Mesendoderm (in vitro differentiated cells): Measurements from ENCODE around the gene ACTBL2.

ENCODE experiments used
- DNase-seq: peaks from one replicate; pipeline ENCODE4 v3.0.0; 2013
- H2AK5ac ChIP-seq: 2 replicates; pipeline ENCODE4 v1.6.1; 2013; ENCODE audit warnings: low read length, inconsistent platforms
- H2BK120ac ChIP-seq: 2 replicates; pipeline ENCODE4 v1.6.1; 2013; ENCODE audit warnings: low read depth, mild to moderate bottlenecking, low read length, moderate library complexity, mixed read lengths
- H2BK15ac ChIP-seq: replicated peaks from 2 replicates; pipeline ENCODE4 v1.6.1; 2013; ENCODE audit warnings: low read depth, mild to moderate bottlenecking, moderate library complexity
- H2BK5ac ChIP-seq: 2 replicates; pipeline ENCODE4 v1.6.1; 2013; ENCODE audit warnings: low read length, inconsistent platforms
- H3K18ac ChIP-seq: 2 replicates; pipeline ENCODE4 v1.6.1; 2013; ENCODE audit warnings: mild to moderate bottlenecking, low read length, mixed read lengths
- H3K23ac ChIP-seq: one replicate; pipeline ENCODE4 v1.6.1; 2013; ENCODE audit warnings: low read length
- H3K27ac ChIP-seq: 2 replicates; pipeline ENCODE4 v1.5.1; 2013; ENCODE audit warnings: low read depth, mild to moderate bottlenecking, inconsistent platforms, low read length, moderate library complexity
- H3K27me3 ChIP-seq: 2 replicates; pipeline ENCODE4 v1.6.1; 2013; ENCODE audit warnings: low read length, control low read depth, mild to moderate bottlenecking, inconsistent platforms; ENCODE audit not compliant: insufficient read depth, poor library complexity
- H3K36me3 ChIP-seq: 2 replicates; pipeline ENCODE4 v1.6.1; 2013; ENCODE audit warnings: low read length, inconsistent platforms; ENCODE audit not compliant: control insufficient read depth, insufficient read depth
- H3K4ac ChIP-seq: one replicate; pipeline ENCODE4 v1.6.1; 2013; ENCODE audit warnings: low read depth, mild to moderate bottlenecking, low read length, moderate library complexity
- H3K4me1 ChIP-seq: 2 replicates; pipeline ENCODE4 v1.6.1; 2013; ENCODE audit warnings: low read depth, low read length, inconsistent platforms; ENCODE audit not compliant: control insufficient read depth
- H3K4me2 ChIP-seq: 2 replicates; pipeline ENCODE4 v1.6.1; 2013; ENCODE audit warnings: low read length
- H3K4me3 ChIP-seq: 2 replicates; pipeline ENCODE4 v1.5.1; 2013; ENCODE audit warnings: mild to moderate bottlenecking, low read length
- H3K56ac ChIP-seq: one replicate; pipeline ENCODE4 v1.6.1; 2013; ENCODE audit warnings: low read length
- H3K79me1 ChIP-seq: 2 replicates; pipeline ENCODE4 v1.6.1; 2013; ENCODE audit warnings: low read length, inconsistent platforms
- H3K79me2 ChIP-seq: 2 replicates; pipeline ENCODE4 v1.6.1; 2013; ENCODE audit warnings: mild to moderate bottlenecking, low read length; ENCODE audit not compliant: control insufficient read depth, insufficient read depth
- H3K9ac ChIP-seq: 2 replicates; pipeline ENCODE4 v1.6.1; 2013; ENCODE audit warnings: low read length, inconsistent platforms
- H4K5ac ChIP-seq: one replicate; pipeline ENCODE4 v1.6.1; 2013; ENCODE audit warnings: low read length
- H4K8ac ChIP-seq: one replicate; pipeline ENCODE4 v1.6.1; 2013; ENCODE audit warnings: low read depth, mild to moderate bottlenecking, control low read depth, low read length, moderate library complexity
- WGBS: extraction: QIAGEN DNeasy Blood & Tissue Kit; methylation state at CpG from one replicate; pipeline ENCODE4 v1.1.7; 2013; ENCODE audit warnings: low lambda C conversion rate, missing lambda C conversion rate; ENCODE audit not compliant: insufficient coverage; ENCODE audit errors: extremely low coverage; 5-methylcytosine and 5-hydroxymethylcytosine counted together

Gene ACTBL2

DNA sequence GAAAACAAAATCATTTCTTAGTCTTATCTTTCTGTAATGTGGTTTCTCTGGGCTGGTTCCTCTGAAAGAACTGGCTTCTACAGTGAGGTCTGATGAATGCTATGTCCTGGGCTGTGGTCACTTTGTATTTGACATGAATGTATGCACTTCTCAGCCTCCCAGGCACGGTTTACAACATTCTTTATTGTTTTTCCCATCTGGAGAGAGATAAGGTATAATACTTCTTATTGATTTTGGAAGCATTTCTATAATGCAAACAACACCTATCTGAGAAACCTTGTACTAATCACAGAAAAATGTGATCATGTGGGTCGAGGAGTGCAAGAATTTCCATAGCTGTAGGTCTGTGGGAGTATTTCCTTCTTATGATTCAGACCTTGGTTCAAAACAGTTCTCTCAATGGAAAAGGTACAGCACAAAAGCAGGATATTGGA lies 46.9 kb downstream of the ACTBL2 start:
- Histone ChIP-seq H2BK120ac (no peak overlapping the region), H3K18ac (no peak overlapping the region), H3K23ac (no peak overlapping the region), H2AK5ac (no peak overlapping the region), H3K56ac (no peak overlapping the region), H3K4ac (no peak overlapping the region), H3K27ac (no peak overlapping the region), H4K5ac (no peak overlapping the region), H2BK15ac (no peak overlapping the region), H3K79me2 (no peaks in the 10 kb centered on the region), H3K9ac (no peak overlapping the region), H3K79me1 (no peaks in the 10 kb centered on the region), H3K4me3 (no peak overlapping the region), H3K27me3 (no peaks in the 10 kb centered on the region), H3K4me2 (no peak overlapping the region), H2BK5ac (no peak overlapping the region), H3K36me3 (no peaks in the 10 kb centered on the region), H3K4me1 (no peaks in the 10 kb centered on the region), H4K8ac (no peak overlapping the region)
- no CpG with 5 or more reads among the region's 2 CpGs for WGBS
- no peak for DNase-seq

DNA sequence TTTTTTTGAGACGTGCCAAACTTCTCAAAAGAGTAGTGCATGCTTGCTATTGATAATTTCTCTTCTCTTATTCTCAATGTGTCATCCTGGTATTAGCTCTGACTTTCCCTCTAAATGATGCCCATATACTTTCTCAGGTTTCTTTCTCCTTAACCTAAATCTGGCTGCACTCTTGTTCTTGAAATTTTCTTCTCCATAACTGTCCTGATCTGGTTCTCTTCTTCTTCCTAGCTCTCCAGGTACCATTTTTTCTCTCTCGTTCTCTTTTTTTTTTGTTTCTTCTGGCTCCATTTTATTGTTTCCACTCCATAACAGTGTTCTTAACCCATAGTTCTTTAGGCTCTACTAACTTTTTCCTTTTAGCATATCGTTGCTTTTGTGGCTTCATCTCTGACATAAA lies 47.9 kb downstream of the ACTBL2 start:
- no CpG with 5 or more reads among the region's 3 CpGs for WGBS
- Histone ChIP-seq H3K4me2 (no peak overlapping the region), H3K79me2 (no peaks in the 10 kb centered on the region), H3K23ac (no peak overlapping the region), H3K4me1 (no peaks in the 10 kb centered on the region), H4K5ac (no peak overlapping the region), H3K36me3 (no peaks in the 10 kb centered on the region), H3K9ac (no peak overlapping the region), H2BK5ac (no peak overlapping the region), H3K18ac (no peak overlapping the region), H3K27ac (no peak overlapping the region), H3K27me3 (no peaks in the 10 kb centered on the region), H2BK15ac (no peak overlapping the region), H3K56ac (no peak overlapping the region), H2BK120ac (no peak overlapping the region), H3K4me3 (no peak overlapping the region), H3K79me1 (no peaks in the 10 kb centered on the region), H2AK5ac (no peak overlapping the region), H3K4ac (no peak overlapping the region), H4K8ac (no peak overlapping the region)
- DNase-seq, result no peak

DNA sequence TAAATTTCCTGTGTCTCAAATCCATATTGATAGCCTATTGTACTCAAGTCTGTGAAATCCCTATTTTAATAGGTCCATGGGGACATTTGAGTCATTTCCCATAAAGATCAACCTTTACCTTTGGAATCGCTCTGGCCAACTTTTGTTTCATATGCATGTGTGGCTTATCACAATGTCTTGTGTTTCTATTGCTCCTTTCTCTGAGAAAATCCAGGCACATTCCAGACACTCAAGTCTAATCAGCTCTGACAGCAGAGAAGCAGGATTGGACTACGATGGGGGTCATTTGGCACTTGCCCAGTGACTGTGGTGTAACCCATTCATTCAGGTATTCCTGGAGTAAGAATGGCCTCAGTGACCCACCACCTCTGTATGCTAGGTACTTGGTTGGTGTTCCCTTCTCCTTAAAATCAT lies 48.4 kb downstream of the ACTBL2 start:
- no CpG with 5 or more reads among the region's 2 CpGs for WGBS
- Histone ChIP-seq H2AK5ac (no peak overlapping the region), H2BK120ac (no peak overlapping the region), H3K9ac (no peak overlapping the region), H4K8ac (no peak overlapping the region), H3K79me2 (no peaks in the 10 kb centered on the region), H3K79me1 (no peaks in the 10 kb centered on the region), H3K4ac (no peak overlapping the region), H3K27ac (no peak overlapping the region), H3K36me3 (no peaks in the 10 kb centered on the region), H3K18ac (no peak overlapping the region), H2BK15ac (no peak overlapping the region), H3K23ac (no peak overlapping the region), H3K56ac (no peak overlapping the region), H3K4me2 (no peak overlapping the region), H4K5ac (no peak overlapping the region), H2BK5ac (no peak overlapping the region), H3K4me3 (no peak overlapping the region), H3K4me1 (no peaks in the 10 kb centered on the region), H3K27me3 (no peaks in the 10 kb centered on the region)
- no peak for DNase-seq

DNA sequence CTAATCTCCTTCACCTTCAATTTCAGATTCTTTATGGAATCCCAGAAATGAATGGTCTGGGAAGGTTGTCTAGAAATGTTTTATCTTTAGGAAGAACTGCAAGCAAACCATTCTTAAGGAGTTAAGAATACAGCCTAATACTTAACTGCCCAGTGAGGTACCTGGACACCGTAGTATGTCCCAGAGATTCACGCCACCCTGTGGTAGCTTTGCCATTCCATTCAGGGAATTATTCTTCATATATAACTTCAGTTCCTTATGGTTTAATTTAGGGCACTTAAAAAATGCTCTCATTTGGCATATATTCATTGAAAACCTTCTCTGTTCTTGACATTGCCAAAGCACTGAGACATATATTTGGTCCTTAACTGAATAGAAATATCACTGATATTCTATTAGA lies 49.7 kb downstream of the ACTBL2 start:
- no peak overlapping the region for H2BK15ac ChIP-seq
- peak; percentile 30 for DNase-seq
- H3K23ac ChIP-seq, result no peak overlapping the region
- no peak overlapping the region for H3K9ac ChIP-seq
- no peak overlapping the region for H3K4ac ChIP-seq
- H2AK5ac ChIP-seq, result no peak overlapping the region
- no peak overlapping the region for H3K4me3 ChIP-seq
- no peaks in the 10 kb centered on the region for H3K36me3 ChIP-seq
- no peaks in the 10 kb centered on the region for H3K79me1 ChIP-seq
- H3K4me2 ChIP-seq, result no peak overlapping the region
- no CpG with 5 or more reads among the region's 2 CpGs for WGBS
- H3K27ac ChIP-seq, result no peak overlapping the region
- no peaks in the 10 kb centered on the region for H3K27me3 ChIP-seq
- H2BK5ac ChIP-seq, result no peak overlapping the region
- no peak overlapping the region for H4K8ac ChIP-seq
- H3K79me2 ChIP-seq, result no peaks in the 10 kb centered on the region
- H3K56ac ChIP-seq, result no peak overlapping the region
- no peak overlapping the region for H2BK120ac ChIP-seq
- no peak overlapping the region for H4K5ac ChIP-seq
- no peak overlapping the region for H3K18ac ChIP-seq
- H3K4me1 ChIP-seq, result no peaks in the 10 kb centered on the region

DNA sequence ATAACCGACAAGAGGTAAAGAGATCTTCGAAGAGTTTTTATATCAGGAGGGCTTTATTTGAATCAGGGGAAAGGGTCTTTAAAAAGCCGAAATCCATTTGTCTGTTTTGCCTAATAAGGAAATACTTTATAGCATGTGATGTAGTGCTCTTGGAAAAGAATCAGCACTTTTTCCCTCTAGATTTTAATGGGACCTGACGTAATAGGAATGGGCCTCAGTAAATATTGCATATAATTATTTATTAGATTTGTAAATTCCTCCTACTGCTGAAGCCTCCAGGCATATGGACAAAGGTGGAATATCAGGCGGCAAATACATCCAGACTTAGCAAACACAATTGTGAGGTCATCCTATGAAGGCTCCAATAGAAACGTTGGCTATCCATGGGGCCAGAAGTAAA lies 50.9 kb downstream of the ACTBL2 start:
- H3K79me2 ChIP-seq, result no peaks in the 10 kb centered on the region
- no peaks in the 10 kb centered on the region for H3K27me3 ChIP-seq
- no CpG with 5 or more reads among the region's 6 CpGs for WGBS
- H3K4ac ChIP-seq, result no peak overlapping the region
- no peak overlapping the region for H2AK5ac ChIP-seq
- no peak overlapping the region for H3K27ac ChIP-seq
- no peaks in the 10 kb centered on the region for H3K79me1 ChIP-seq
- no peak overlapping the region for H3K23ac ChIP-seq
- H2BK15ac ChIP-seq, result no peak overlapping the region
- no peak overlapping the region for H4K8ac ChIP-seq
- H4K5ac ChIP-seq, result no peak overlapping the region
- no peak overlapping the region for H3K4me2 ChIP-seq
- no peak for DNase-seq
- H3K18ac ChIP-seq, result no peak overlapping the region
- H3K4me3 ChIP-seq, result no peak overlapping the region
- no peaks in the 10 kb centered on the region for H3K36me3 ChIP-seq
- no peak overlapping the region for H3K56ac ChIP-seq
- H3K9ac ChIP-seq, result no peak overlapping the region
- H2BK5ac ChIP-seq, result no peak overlapping the region
- H2BK120ac ChIP-seq, result no peak overlapping the region
- no peaks in the 10 kb centered on the region for H3K4me1 ChIP-seq
